GM21529 (cell line): Measurements from ENCODE around the gene VDR.
"Not testable (repeated sequence)": the region's sequence is repeated elsewhere in the genome, so short reads cannot be mapped to it uniquely, and the experiment has no call there.

Source experiments
- ATAC-seq: cut with Tn5 transposase; IDR thresholded peaks from one replicate; pipeline ENCODE4 v1.9.1; 2021; ENCODE audit not compliant: unreplicated experiment

VDR gene

GRCh38 chr12:47850153-47851084, 54.4 kb downstream of the VDR start:
- no peak for ATAC-seq

- ATAC-seq = no peak
Observed at GRCh38 chr12:47849261-47849660, 55.5 kb downstream of the VDR start.

GRCh38 chr12:47848853-47849252, 55.9 kb downstream of the VDR start:
- ATAC-seq = no peak

GRCh38 chr12:47846294-47846996, 58.3 kb downstream of the VDR start:
- ATAC-seq = no peak

- ATAC-seq = no peak
Observed at GRCh38 chr12:47845081-47845480, 59.7 kb downstream of the VDR start.

GRCh38 chr12:47844264-47845019, 60.4 kb downstream of the VDR start:
- ATAC-seq = no peak

- no peak for ATAC-seq
Observed at GRCh38 chr12:47843226-47843980, 61.4 kb downstream of the VDR start.

- ATAC-seq = not testable (repeated sequence)
Observed at GRCh38 chr12:47842543-47842942, 62.3 kb downstream of the VDR start.

GRCh38 chr12:47841910-47842309, 62.9 kb downstream of the VDR start:
- no peak for ATAC-seq

- no peak for ATAC-seq
Observed at GRCh38 chr12:47841501-47841900, 63.3 kb downstream of the VDR start.

GRCh38 chr12:47840571-47840970, 64.2 kb downstream of the VDR start:
- no peak for ATAC-seq

- no peak for ATAC-seq
Observed at GRCh38 chr12:47839214-47839876, 65.4 kb downstream of the VDR start.

GRCh38 chr12:47838286-47838931, 66.4 kb downstream of the VDR start:
- ATAC-seq = no peak

GRCh38 chr12:47837190-47838171, 67.3 kb downstream of the VDR start:
- ATAC-seq = no peak

- ATAC-seq = no peak
Observed at GRCh38 chr12:47835831-47836155, 69.0 kb downstream of the VDR start.

- ATAC-seq = no peak
Observed at GRCh38 chr12:47835006-47835830, 69.6 kb downstream of the VDR start.

GRCh38 chr12:47834199-47834903, 70.4 kb downstream of the VDR start:
- ATAC-seq = no peak
